Measurements from ENCODE around the gene LPIN2. TPM values are rescaled to one million over a fixed set of nuclear protein-coding genes. Genes with fewer than 3 reads are reported as not detected.

Gene LPIN2
- total and polyA plus RNA-seq, 2 experiments from 2014 or later: 19.5 to 33.9 TPM

GRCh38 chr18:3012136-3013023, 564 bp downstream of the LPIN2 start:
- Histone ChIP-seq H3K4me1 (ENCODE audit: insufficient read depth) (peaks cover 30% of the 10 kb centered on the region), H3K36me3 (ENCODE audit: low read depth) (no peaks in the 10 kb centered on the region; the same call in 1 of the 2 replicates), H3K4me2 (ENCODE audit: unreplicated experiment) (peak overlapping the region; percentile 90), H3K27me3 (replicated peaks; ENCODE audit: insufficient read depth) (no peaks in the 10 kb centered on the region), H3K79me2 (ENCODE audit: insufficient read depth) (peaks cover 51% of the 10 kb centered on the region), H3K4me3 (peak overlapping the region; percentile 84), H3K9me3 (ENCODE audit: low read depth) (no peaks in the 10 kb centered on the region), H3K9me2 (ENCODE audit: insufficient read depth) (no peaks in the 10 kb centered on the region), H2AFZ (peak overlapping the region; percentile 62), H3F3A (ENCODE audit: insufficient read depth) (peaks cover 35% of the 10 kb centered on the region), H3K9ac (peak overlapping the region; percentile 90), H3K27ac (peak overlapping the region; percentile 89), H4K20me1 (ENCODE audit: insufficient read depth) (0 out of 2 replicates have a peak, but pooled peaks cover 8% of the 10 kb centered on the region)
- in situ Hi-C loops (cut with MboI): no loop called here
- TF ChIP-seq EZH2 (IDR thresholded peaks at IDR 0.05; ENCODE audit: insufficient read depth, poor library complexity, severe bottlenecking) (no peak), EZH2phosphoT487 (IDR thresholded peaks at IDR 0.05; ENCODE audit: insufficient read depth, low read depth) (no peak)
- DNase-seq: peak; percentile 72
- 2% methylated on average over 23 to 48 of the region's 78 CpGs for WGBS, 2 experiments (ENCODE audit: low coverage in 1 of 2, low lambda C conversion rate in 2 of 2, missing lambda C conversion rate in 2 of 2)

GRCh38 chr18:3010086-3010485, 2.9 kb downstream of the LPIN2 start:
- in situ Hi-C loops (cut with MboI): no loop called here
- 80 to 83% methylated on average over 4 of the region's 4 CpGs for WGBS, 2 experiments (ENCODE audit: low coverage in 1 of 2, low lambda C conversion rate in 2 of 2, missing lambda C conversion rate in 2 of 2)

GRCh38 chr18:3008541-3008940, 4.4 kb downstream of the LPIN2 start:
- Histone ChIP-seq H4K20me1 (ENCODE audit: insufficient read depth) (0 out of 2 replicates have a peak, but pooled peaks cover 8% of the 10 kb centered on the region), H2AFZ (no peak overlapping the region), H3K36me3 (ENCODE audit: low read depth) (peaks cover 5% of the 10 kb centered on the region; the same call in 1 of the 2 replicates), H3K4me1 (ENCODE audit: insufficient read depth) (peaks cover 9% of the 10 kb centered on the region; the same call in 1 of the 2 replicates), H3K27ac (peak overlapping the region; percentile 49), H3K9ac (no peak overlapping the region), H3K4me2 (ENCODE audit: unreplicated experiment) (no peak overlapping the region), H3K9me3 (ENCODE audit: low read depth) (no peaks in the 10 kb centered on the region), H3K4me3 (no peak overlapping the region), H3F3A (ENCODE audit: insufficient read depth) (peaks cover 6% of the 10 kb centered on the region), H3K9me2 (ENCODE audit: insufficient read depth) (no peaks in the 10 kb centered on the region), H3K79me2 (ENCODE audit: insufficient read depth) (peaks cover 89% of the 10 kb centered on the region), H3K27me3 (replicated peaks; ENCODE audit: insufficient read depth) (no peaks in the 10 kb centered on the region)
- in situ Hi-C loops (cut with MboI): no loop called here
- 39 to 42% methylated on average over 4 of the region's 4 CpGs for WGBS, 2 experiments (ENCODE audit: low coverage in 1 of 2, low lambda C conversion rate in 2 of 2, missing lambda C conversion rate in 2 of 2)
- peak; percentile 86 for DNase-seq
- no peak for TF ChIP-seq EZH2phosphoT487 (IDR thresholded peaks at IDR 0.05; ENCODE audit: insufficient read depth, low read depth)
- no peak for TF ChIP-seq EZH2 (IDR thresholded peaks at IDR 0.05; ENCODE audit: insufficient read depth, poor library complexity, severe bottlenecking)

More at GRCh38 chr18:3010086-3010485, 2.9 kb downstream of the LPIN2 start:
- no peaks in the 10 kb centered on the region for H3K9me3 ChIP-seq (ENCODE audit: low read depth)
- no peak overlapping the region for H3K9ac ChIP-seq
- no peak overlapping the region for H3K4me2 ChIP-seq (ENCODE audit: unreplicated experiment)
- H3K27me3 ChIP-seq (replicated peaks; ENCODE audit: insufficient read depth): no peaks in the 10 kb centered on the region
- no peak overlapping the region for H3K4me3 ChIP-seq
- H4K20me1 ChIP-seq (ENCODE audit: insufficient read depth): 0 out of 2 replicates have a peak, but pooled peaks cover 8% of the 10 kb centered on the region
- peaks cover 74% of the 10 kb centered on the region for H3K79me2 ChIP-seq (ENCODE audit: insufficient read depth)
- H3K36me3 ChIP-seq (ENCODE audit: low read depth): no peaks in the 10 kb centered on the region; the same call in 1 of the 2 replicates
- no peak overlapping the region for H2AFZ ChIP-seq
- no peaks in the 10 kb centered on the region for H3K9me2 ChIP-seq (ENCODE audit: insufficient read depth)
- peaks cover 21% of the 10 kb centered on the region for H3F3A ChIP-seq (ENCODE audit: insufficient read depth)
- H3K4me1 ChIP-seq (ENCODE audit: insufficient read depth): peaks cover 24% of the 10 kb centered on the region
- no peak for TF ChIP-seq EZH2 (IDR thresholded peaks at IDR 0.05; ENCODE audit: insufficient read depth, poor library complexity, severe bottlenecking)
- no peak for TF ChIP-seq EZH2phosphoT487 (IDR thresholded peaks at IDR 0.05; ENCODE audit: insufficient read depth, low read depth)
- no peak overlapping the region for H3K27ac ChIP-seq
- no peak for DNase-seq

GRCh38 chr18:3007491-3007890, 5.5 kb downstream of the LPIN2 start:
- Histone ChIP-seq H3K4me2 (ENCODE audit: unreplicated experiment) (no peak overlapping the region), H3F3A (ENCODE audit: insufficient read depth) (peaks cover 5% of the 10 kb centered on the region), H3K9ac (no peak overlapping the region), H3K4me3 (no peak overlapping the region), H3K9me2 (ENCODE audit: insufficient read depth) (no peaks in the 10 kb centered on the region), H3K79me2 (ENCODE audit: insufficient read depth) (peaks cover 99% of the 10 kb centered on the region), H4K20me1 (ENCODE audit: insufficient read depth) (0 out of 2 replicates have a peak, but pooled peaks cover 15% of the 10 kb centered on the region), H3K4me1 (ENCODE audit: insufficient read depth) (peaks cover 8% of the 10 kb centered on the region; the same call in 1 of the 2 replicates), H3K27ac (no peak overlapping the region), H3K9me3 (ENCODE audit: low read depth) (no peaks in the 10 kb centered on the region), H3K27me3 (replicated peaks; ENCODE audit: insufficient read depth) (no peaks in the 10 kb centered on the region), H3K36me3 (ENCODE audit: low read depth) (peaks cover 8% of the 10 kb centered on the region; the same call in 1 of the 2 replicates), H2AFZ (no peak overlapping the region)
- in situ Hi-C loops (cut with MboI): no loop called here
- DNase-seq: no peak
- TF ChIP-seq EZH2 (IDR thresholded peaks at IDR 0.05; ENCODE audit: insufficient read depth, poor library complexity, severe bottlenecking) (no peak), EZH2phosphoT487 (IDR thresholded peaks at IDR 0.05; ENCODE audit: insufficient read depth, low read depth) (no peak)
- 84 to 89% methylated on average over 3 of the region's 3 CpGs for WGBS, 2 experiments (ENCODE audit: low coverage in 1 of 2, low lambda C conversion rate in 2 of 2, missing lambda C conversion rate in 2 of 2)
